WTC11 (cell line): ENCODE data around the gene PIK3C3. TPM values are rescaled to one million over a fixed set of nuclear protein-coding genes. Genes with fewer than 3 reads are reported as not detected.

ENCODE experiments used
- ATAC-seq: fragments of 200-7000 bp; cut with Tn5 transposase; 2 replicates; pipeline ENCODE4 v1.10.0; 2021; ENCODE audit warnings: mild to moderate bottlenecking, moderate library complexity
- CTCF ChIA-PET: fragments of 300-600 bp; sonication (Branson Sonifier 250); formaldehyde crosslinking; loops from one replicate; lab custom pipeline; 2021; ENCODE audit warnings: antibody characterized with exemption; lab: Charles Lee
- POLR2A ChIA-PET: fragments of 350-600 bp; sonication (Branson Sonifier 250); formaldehyde crosslinking; loops from one replicate; lab custom pipeline; 2021; ENCODE audit warnings: antibody characterized with exemption; lab: Charles Lee
- DNase-seq: peaks from one replicate; pipeline ENCODE4 v3.0.0; 2021; ENCODE audit warnings: low spot score
- H3K27ac Mint-ChIP-seq: 2 replicates; pipeline ENCODE4 v1.8.0; 2021; ENCODE audit warnings: mixed read lengths
- H3K27me3 Mint-ChIP-seq: 2 replicates; pipeline ENCODE4 v1.8.0; 2021; ENCODE audit warnings: low read depth, mild to moderate bottlenecking, moderate library complexity, mixed read lengths
- H3K36me3 Mint-ChIP-seq: 2 replicates; pipeline ENCODE4 v1.8.0; 2021; ENCODE audit warnings: mixed read lengths
- H3K4me1 Mint-ChIP-seq: 2 replicates; pipeline ENCODE4 v1.8.0; 2022; ENCODE audit warnings: mixed read lengths
- H3K4me3 Mint-ChIP-seq: 2 replicates; pipeline ENCODE4 v1.8.0; 2021; ENCODE audit warnings: mild to moderate bottlenecking, moderate library complexity, mixed read lengths
- H3K9me3 Mint-ChIP-seq: 2 replicates; pipeline ENCODE4 v1.8.0; 2021; ENCODE audit warnings: mixed read lengths
- CBFB ChIP-seq: sonication (generic); formaldehyde crosslinking; IDR thresholded peaks from 2 replicates; pipeline ENCODE4 v1.8.1; 2022; ENCODE audit warnings: mild to moderate bottlenecking, low read depth, missing genetic modification reagents
- CDX4 ChIP-seq: fragments of 250-450 bp; sonication (Bioruptor Pico); IDR thresholded peaks from 2 replicates; pipeline ENCODE4 v1.9.0; 2021; ENCODE audit warnings: moderate library complexity, mild to moderate bottlenecking, inconsistent platforms, borderline replicate concordance
- CREB1 ChIP-seq: sonication (generic); formaldehyde crosslinking; IDR thresholded peaks from 2 replicates; pipeline ENCODE4 v1.8.0; 2023; ENCODE audit warnings: mild to moderate bottlenecking, missing genetic modification reagents
- GABPB1 ChIP-seq: sonication (generic); formaldehyde crosslinking; IDR thresholded peaks from 2 replicates; pipeline ENCODE4 v1.8.1; 2023; ENCODE audit warnings: mild to moderate bottlenecking, missing genetic modification reagents
- MLX ChIP-seq: sonication (generic); formaldehyde crosslinking; IDR thresholded peaks from 2 replicates; pipeline ENCODE4 v1.8.1; 2023; ENCODE audit warnings: mild to moderate bottlenecking, missing genetic modification reagents, moderate library complexity
- NFATC4 ChIP-seq: fragments of 250-450 bp; sonication (Bioruptor Pico); IDR thresholded peaks from 2 replicates; pipeline ENCODE4 v1.9.0; 2021; ENCODE audit warnings: mild to moderate bottlenecking
- NR1H2 ChIP-seq: sonication (generic); formaldehyde crosslinking; IDR thresholded peaks from 2 replicates; pipeline ENCODE4 v1.9.0; 2021; ENCODE audit warnings: mild to moderate bottlenecking, moderate library complexity, missing genetic modification reagents
- RORB ChIP-seq: fragments of 250-450 bp; sonication (Bioruptor Pico); IDR thresholded peaks from 2 replicates; pipeline ENCODE4 v1.9.0; 2021; ENCODE audit warnings: mild to moderate bottlenecking
- SOX15 ChIP-seq: fragments of 250-450 bp; sonication (Bioruptor Pico); IDR thresholded peaks from 2 replicates; pipeline ENCODE4 v1.9.0; 2021; ENCODE audit warnings: mild to moderate bottlenecking
- SP1 ChIP-seq: sonication (generic); formaldehyde crosslinking; conservative IDR thresholded peaks from 2 replicates; pipeline ENCODE4 v1.8.1; 2022; ENCODE audit warnings: missing genetic modification reagents
- ZBTB21 ChIP-seq: sonication (generic); formaldehyde crosslinking; IDR thresholded peaks from 2 replicates; pipeline ENCODE4 v1.8.1; 2023; ENCODE audit warnings: mild to moderate bottlenecking, missing genetic modification reagents, borderline replicate concordance
- ZBTB43 ChIP-seq: sonication (generic); formaldehyde crosslinking; IDR thresholded peaks from 2 replicates; pipeline ENCODE4 v1.8.1; 2023; ENCODE audit warnings: mild to moderate bottlenecking, missing genetic modification reagents
- ZNF263 ChIP-seq: sonication (generic); formaldehyde crosslinking; IDR thresholded peaks from 2 replicates; pipeline ENCODE4 v1.8.1; 2022; ENCODE audit warnings: low read depth, mild to moderate bottlenecking, moderate library complexity, missing genetic modification reagents
- ZNF416 ChIP-seq: fragments of 250-450 bp; sonication (Bioruptor Pico); IDR thresholded peaks from 2 replicates; pipeline ENCODE4 v1.9.0; 2021; ENCODE audit warnings: mild to moderate bottlenecking, inconsistent platforms
- ZSCAN18 ChIP-seq: fragments of 250-450 bp; sonication (Bioruptor Pico); IDR thresholded peaks from 2 replicates; pipeline ENCODE4 v2.1.2; 2022; ENCODE audit warnings: mild to moderate bottlenecking, moderate library complexity
- total RNA-seq: library from RNA; stranded (reverse); gene quantifications from 3 replicates; pipeline ENCODE4 v1.2.3, GENCODE V29; 2021
- TF ChIP-seq, protein P1 (sequence below): sonication (generic); formaldehyde crosslinking; IDR thresholded peaks from 2 replicates; pipeline ENCODE4 v1.8.1; 2022; ENCODE audit warnings: low read depth, mild to moderate bottlenecking, moderate library complexity, missing genetic modification reagents, borderline replicate concordance
- TF ChIP-seq, protein P2 (sequence below): sonication (generic); formaldehyde crosslinking; IDR thresholded peaks from 2 replicates; pipeline ENCODE4 v1.8.1; 2022; ENCODE audit warnings: mild to moderate bottlenecking, missing genetic modification reagents, moderate library complexity, borderline replicate concordance
- TF ChIP-seq, protein P3 (sequence below): sonication (generic); formaldehyde crosslinking; conservative IDR thresholded peaks from 2 replicates; pipeline ENCODE4 v1.8.1; 2023; ENCODE audit warnings: mild to moderate bottlenecking, low read depth, missing genetic modification reagents, moderate library complexity

Gene PIK3C3
- total RNA-seq, 1 experiment from 2014 or later = 40.4 TPM

- ChIA-PET CTCF (no interaction called here), POLR2A (no interaction called here)
- Mint-ChIP-seq H3K27ac (no peak overlapping the region), H3K36me3 (peaks cover 4% of the 10 kb centered on the region), H3K9me3 (peaks cover 6% of the 10 kb centered on the region), H3K4me1 (no peaks in the 10 kb centered on the region), H3K4me3 (no peak overlapping the region), H3K27me3 (no peaks in the 10 kb centered on the region)
- TF ChIP-seq CDX4 (no peak), SP1 (CRISPR knock-in tag) (no peak), RORB (no peak), ZBTB21 (CRISPR knock-in tag) (no peak), ZNF263 (CRISPR knock-in tag) (no peak), CREB1 (CRISPR knock-in tag) (no peak), NR1H2 (CRISPR knock-in tag) (no peak), ZSCAN18 (no peak), ZBTB43 (no peak), SOX15 (no peak), NFATC4 (CRISPR knock-in tag) (no peak), ZNF416 (no peak)
- TF ChIP-seq, protein P1, sequence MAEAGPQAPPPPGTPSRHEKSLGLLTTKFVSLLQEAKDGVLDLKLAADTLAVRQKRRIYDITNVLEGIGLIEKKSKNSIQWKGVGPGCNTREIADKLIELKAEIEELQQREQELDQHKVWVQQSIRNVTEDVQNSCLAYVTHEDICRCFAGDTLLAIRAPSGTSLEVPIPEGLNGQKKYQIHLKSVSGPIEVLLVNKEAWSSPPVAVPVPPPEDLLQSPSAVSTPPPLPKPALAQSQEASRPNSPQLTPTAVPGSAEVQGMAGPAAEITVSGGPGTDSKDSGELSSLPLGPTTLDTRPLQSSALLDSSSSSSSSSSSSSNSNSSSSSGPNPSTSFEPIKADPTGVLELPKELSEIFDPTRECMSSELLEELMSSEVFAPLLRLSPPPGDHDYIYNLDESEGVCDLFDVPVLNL (CRISPR knock-in tag) = no peak
- TF ChIP-seq, protein P2, sequence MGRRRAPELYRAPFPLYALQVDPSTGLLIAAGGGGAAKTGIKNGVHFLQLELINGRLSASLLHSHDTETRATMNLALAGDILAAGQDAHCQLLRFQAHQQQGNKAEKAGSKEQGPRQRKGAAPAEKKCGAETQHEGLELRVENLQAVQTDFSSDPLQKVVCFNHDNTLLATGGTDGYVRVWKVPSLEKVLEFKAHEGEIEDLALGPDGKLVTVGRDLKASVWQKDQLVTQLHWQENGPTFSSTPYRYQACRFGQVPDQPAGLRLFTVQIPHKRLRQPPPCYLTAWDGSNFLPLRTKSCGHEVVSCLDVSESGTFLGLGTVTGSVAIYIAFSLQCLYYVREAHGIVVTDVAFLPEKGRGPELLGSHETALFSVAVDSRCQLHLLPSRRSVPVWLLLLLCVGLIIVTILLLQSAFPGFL = no peak
- DNase-seq = no peak
- ATAC-seq = no peak
Measured at GRCh38 chr18:42082415-42083234, 127.6 kb downstream of the PIK3C3 start.

DNA sequence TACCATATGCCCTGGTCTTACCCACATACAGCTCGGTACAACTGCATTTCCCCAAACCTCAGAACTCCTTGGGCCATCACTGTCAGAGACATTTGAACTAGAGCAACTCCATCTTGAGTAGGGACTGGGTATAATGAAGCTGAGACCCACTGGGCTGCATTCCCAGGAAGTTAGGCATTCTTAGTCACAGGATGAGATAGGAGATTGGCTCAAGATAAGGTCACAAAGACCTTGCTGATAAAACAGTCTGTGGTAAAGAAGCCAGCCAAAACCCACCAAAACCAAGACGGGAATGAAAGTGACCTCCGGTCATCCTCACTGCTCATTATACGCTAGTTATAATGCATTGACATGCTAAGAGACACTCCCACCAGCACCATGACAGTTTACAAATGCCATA lies 131.3 kb downstream of the PIK3C3 start:
- H3K4me1 Mint-ChIP-seq = peaks cover 3% of the 10 kb centered on the region; the same call in 1 of the 2 replicates
- no peak for DNase-seq
- H3K27ac Mint-ChIP-seq = no peak overlapping the region
- ATAC-seq = no peak
- H3K27me3 Mint-ChIP-seq = no peaks in the 10 kb centered on the region
- POLR2A ChIA-PET = no interaction called here
- peaks cover 4% of the 10 kb centered on the region for H3K9me3 Mint-ChIP-seq
- H3K36me3 Mint-ChIP-seq = no peaks in the 10 kb centered on the region; the same call in none of the 2 replicates
- TF ChIP-seq, protein P3, sequence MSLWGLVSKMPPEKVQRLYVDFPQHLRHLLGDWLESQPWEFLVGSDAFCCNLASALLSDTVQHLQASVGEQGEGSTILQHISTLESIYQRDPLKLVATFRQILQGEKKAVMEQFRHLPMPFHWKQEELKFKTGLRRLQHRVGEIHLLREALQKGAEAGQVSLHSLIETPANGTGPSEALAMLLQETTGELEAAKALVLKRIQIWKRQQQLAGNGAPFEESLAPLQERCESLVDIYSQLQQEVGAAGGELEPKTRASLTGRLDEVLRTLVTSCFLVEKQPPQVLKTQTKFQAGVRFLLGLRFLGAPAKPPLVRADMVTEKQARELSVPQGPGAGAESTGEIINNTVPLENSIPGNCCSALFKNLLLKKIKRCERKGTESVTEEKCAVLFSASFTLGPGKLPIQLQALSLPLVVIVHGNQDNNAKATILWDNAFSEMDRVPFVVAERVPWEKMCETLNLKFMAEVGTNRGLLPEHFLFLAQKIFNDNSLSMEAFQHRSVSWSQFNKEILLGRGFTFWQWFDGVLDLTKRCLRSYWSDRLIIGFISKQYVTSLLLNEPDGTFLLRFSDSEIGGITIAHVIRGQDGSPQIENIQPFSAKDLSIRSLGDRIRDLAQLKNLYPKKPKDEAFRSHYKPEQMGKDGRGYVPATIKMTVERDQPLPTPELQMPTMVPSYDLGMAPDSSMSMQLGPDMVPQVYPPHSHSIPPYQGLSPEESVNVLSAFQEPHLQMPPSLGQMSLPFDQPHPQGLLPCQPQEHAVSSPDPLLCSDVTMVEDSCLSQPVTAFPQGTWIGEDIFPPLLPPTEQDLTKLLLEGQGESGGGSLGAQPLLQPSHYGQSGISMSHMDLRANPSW = no peak
- TF ChIP-seq MLX (CRISPR knock-in tag) (no peak), GABPB1 (CRISPR knock-in tag) (no peak), CBFB (CRISPR knock-in tag) (no peak)
- H3K4me3 Mint-ChIP-seq = no peak overlapping the region
- CTCF ChIA-PET = no interaction called here
